Mesenteric fat pad (tissue), 1 donor: ENCODE results near the gene CEACAM3. TPM values are rescaled to one million over a fixed set of nuclear protein-coding genes. Genes with fewer than 3 reads are reported as not detected.
"Not testable (repeated sequence)": the region's sequence is repeated elsewhere in the genome, so short reads cannot be mapped to it uniquely, and the experiment has no call there.

Source experiments
- DNase-seq: peaks from one replicate; pipeline ENCODE4 v3.0.0-alpha.2; 2020; ENCODE audit warnings: low spot score
- long read RNA-seq: library from polyadenylated mRNA; unstranded; transcript quantifications from one replicate; pipeline ENCODE4 v2.0.0, GENCODE V29; 2020
- total RNA-seq: library from RNA; stranded (reverse); fragmentation: NEBNext Ultra II Directional; extraction: Animal tissue kit (Norgen Biotek cat#: 25700); gene quantifications from one replicate; pipeline ENCODE4 v1.2.1, GENCODE V29; 2021
- donor health status: DM: yes; HTN: yes; CAD: no.

The CEACAM3 gene
- 1.6 TPM for total RNA-seq
- long read RNA-seq, partial matches to known transcripts: 0 of 1 reads
- long read RNA-seq, other reads (novel, unspliced or antisense): 0 of 1 reads

GRCh38 chr19:41796362-41796761 lies at the start of gene CEACAM3:
Gene CEACAM3, plus strand, starts transcription at chr19:41796587. Its CDS starts 91 bp downstream, at chr19:41796678.
- no peak for DNase-seq

GRCh38 chr19:41746593-41747227 lies 49.7 kb upstream of the CEACAM3 start:
- no peak for DNase-seq

GRCh38 chr19:41748012-41748411 lies 48.4 kb upstream of the CEACAM3 start:
- no peak for DNase-seq

GRCh38 chr19:41750248-41751134 lies 45.9 kb upstream of the CEACAM3 start:
- DNase-seq: not testable (repeated sequence)

- peak; percentile 92 for DNase-seq
Observed at GRCh38 chr19:41753159-41753558, 43.2 kb upstream of the CEACAM3 start.

- no peak for DNase-seq
Observed at GRCh38 chr19:41753936-41754529, 42.4 kb upstream of the CEACAM3 start.

- DNase-seq: no peak
Observed at GRCh38 chr19:41755328-41755913, 41.0 kb upstream of the CEACAM3 start, which contains the start of gene CEACAM6. Gene CEACAM6, plus strand, starts transcription at chr19:41755530. Its CDS starts 109 bp downstream, at chr19:41755639.

GRCh38 chr19:41758846-41759245 lies 37.5 kb upstream of the CEACAM3 start:
- no peak for DNase-seq

- no peak for DNase-seq
Observed at GRCh38 chr19:41767115-41767514, 29.3 kb upstream of the CEACAM3 start.

- not testable (repeated sequence) for DNase-seq
Observed at GRCh38 chr19:41768105-41768504, 28.3 kb upstream of the CEACAM3 start.

- DNase-seq: no peak
Observed at GRCh38 chr19:41769608-41770007, 26.8 kb upstream of the CEACAM3 start.

GRCh38 chr19:41771410-41771809 lies 25.0 kb upstream of the CEACAM3 start:
- no peak for DNase-seq

- no peak for DNase-seq
Observed at GRCh38 chr19:41774515-41774980, 21.8 kb upstream of the CEACAM3 start.

GRCh38 chr19:41776700-41777099 lies 19.7 kb upstream of the CEACAM3 start:
- DNase-seq: no peak

- no peak for DNase-seq
Observed at GRCh38 chr19:41783612-41784011, 12.8 kb upstream of the CEACAM3 start.

- DNase-seq: no peak
Observed at GRCh38 chr19:41784312-41784711, 12.1 kb upstream of the CEACAM3 start.

- DNase-seq: no peak
Observed at GRCh38 chr19:41784743-41785142, 11.6 kb upstream of the CEACAM3 start.

GRCh38 chr19:41785653-41786052 lies 10.7 kb upstream of the CEACAM3 start:
- peak; percentile 87 for DNase-seq

GRCh38 chr19:41787055-41787454 lies 9.3 kb upstream of the CEACAM3 start:
- DNase-seq: no peak

- not testable (repeated sequence) for DNase-seq
Observed at GRCh38 chr19:41788518-41788917, 7.9 kb upstream of the CEACAM3 start.

GRCh38 chr19:41789053-41789452 lies 7.3 kb upstream of the CEACAM3 start:
- DNase-seq: not testable (repeated sequence)
